ENCODE data around the gene PTCH1.

DNA sequence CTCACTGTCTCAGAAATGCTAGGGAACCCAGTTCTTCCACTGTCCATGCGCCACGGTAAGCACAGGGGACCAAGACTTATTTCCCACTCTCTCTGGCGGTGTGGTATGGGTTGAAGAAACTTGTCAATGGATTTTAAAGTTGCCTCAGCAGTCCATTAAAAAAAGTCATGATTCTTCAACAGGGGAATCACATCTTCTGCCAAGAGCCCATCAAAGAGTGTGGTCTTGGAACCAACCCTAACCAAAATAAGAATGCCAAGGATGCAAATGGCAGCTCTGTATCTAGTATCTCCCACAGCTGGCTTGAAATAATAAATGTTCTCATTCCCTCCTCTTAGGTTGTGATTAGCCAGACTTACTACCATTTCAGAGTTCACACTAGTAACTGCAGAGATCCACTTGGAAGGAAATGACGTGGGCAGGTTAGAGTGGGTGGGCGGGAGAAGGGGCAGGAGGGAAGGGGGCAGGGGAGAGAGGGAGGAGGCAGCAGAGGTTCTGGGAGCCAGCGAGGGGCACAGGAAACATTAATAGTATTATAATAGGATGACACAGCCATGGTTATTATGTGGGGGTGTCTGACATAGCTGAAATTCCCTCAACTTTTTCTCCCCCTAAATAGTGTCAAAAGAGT lies 17.6 kb downstream of the PTCH1 start:
- TF ChIP-seq, protein P1, sequence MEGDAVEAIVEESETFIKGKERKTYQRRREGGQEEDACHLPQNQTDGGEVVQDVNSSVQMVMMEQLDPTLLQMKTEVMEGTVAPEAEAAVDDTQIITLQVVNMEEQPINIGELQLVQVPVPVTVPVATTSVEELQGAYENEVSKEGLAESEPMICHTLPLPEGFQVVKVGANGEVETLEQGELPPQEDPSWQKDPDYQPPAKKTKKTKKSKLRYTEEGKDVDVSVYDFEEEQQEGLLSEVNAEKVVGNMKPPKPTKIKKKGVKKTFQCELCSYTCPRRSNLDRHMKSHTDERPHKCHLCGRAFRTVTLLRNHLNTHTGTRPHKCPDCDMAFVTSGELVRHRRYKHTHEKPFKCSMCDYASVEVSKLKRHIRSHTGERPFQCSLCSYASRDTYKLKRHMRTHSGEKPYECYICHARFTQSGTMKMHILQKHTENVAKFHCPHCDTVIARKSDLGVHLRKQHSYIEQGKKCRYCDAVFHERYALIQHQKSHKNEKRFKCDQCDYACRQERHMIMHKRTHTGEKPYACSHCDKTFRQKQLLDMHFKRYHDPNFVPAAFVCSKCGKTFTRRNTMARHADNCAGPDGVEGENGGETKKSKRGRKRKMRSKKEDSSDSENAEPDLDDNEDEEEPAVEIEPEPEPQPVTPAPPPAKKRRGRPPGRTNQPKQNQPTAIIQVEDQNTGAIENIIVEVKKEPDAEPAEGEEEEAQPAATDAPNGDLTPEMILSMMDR (IDR thresholded peaks at IDR 0.05) = no peak
- no peak for TF ChIP-seq POLR2A (IDR thresholded peaks at IDR 0.05)
